Measurements from ENCODE around the gene HIVEP2. TPM values are rescaled to one million over a fixed set of nuclear protein-coding genes. Genes with fewer than 3 reads are reported as not detected.

Gene HIVEP2
- total and polyA plus RNA-seq, 2 of the 4 experiments (the other 2 are of a cell fraction), result 4.3 to 11.3 TPM

GRCh38 chr6:142845143-142845571 lies 99.8 kb downstream of the HIVEP2 start:
- CTCF ChIA-PET, result no interaction called here
- no peak overlapping the region; the same call in 1 of the 2 replicates for H3K4me3 ChIP-seq (ENCODE audit: insufficient read depth, low read depth, low read length)
- dilution Hi-C loops (cut with HindIII; ENCODE audit: low sequenced_read_pairs, unreplicated experiment) (no loop called here), in situ Hi-C loops (cut with MboI; ENCODE audit: low sequenced_read_pairs) (no loop called here), intact Hi-C loops (cut with micrococcal nuclease) (loop anchor here (2.0 to 5.0 kb wide), 2 partner anchors 82 to 100 kb away; partner anchors contain the start of gene HIVEP2)
- H2BK15ac ChIP-seq (ENCODE audit: low read depth, low read length), result peak overlapping the region; percentile 2; the same call in 1 of the 3 replicates
- no peak overlapping the region for H2BK20ac ChIP-seq (ENCODE audit: low read depth, low read length)
- peak overlapping the region; percentile 62; the same call in 1 of the 2 replicates for H3K4ac ChIP-seq (ENCODE audit: low read depth, low read length)
- no peaks in the 10 kb centered on the region for H3K36me3 ChIP-seq (ENCODE audit: control insufficient read depth, insufficient read depth, low read length)
- H2AFZ ChIP-seq (replicated peaks; ENCODE audit: low read length, poor library complexity), result no peak overlapping the region
- H2BK120ac ChIP-seq (ENCODE audit: low read depth, low read length), result peak overlapping the region; percentile 67; the same call in 1 of the 2 replicates
- ATAC-seq (ENCODE audit: low read depth) (no peak), DNase-seq (no peak)
- peak overlapping the region; percentile 12; the same call in 1 of the 2 replicates for H3K9ac ChIP-seq (ENCODE audit: low read depth, low read length)
- peak overlapping the region; percentile 3 to 61; a peak in 3 of 4 replicates for H4K8ac ChIP-seq (ENCODE audit: low read depth in 2 of 2, low read length in 2 of 2)
- H3K27me3 ChIP-seq (ENCODE audit: control insufficient read depth, insufficient read depth, low read length), result no peaks in the 10 kb centered on the region
- peaks cover 5% of the 10 kb centered on the region for H3K9me1 ChIP-seq (ENCODE audit: insufficient read depth, low read length)
- peak overlapping the region; percentile 20; the same call in 1 of the 2 replicates for H3K14ac ChIP-seq (replicated peaks; ENCODE audit: low read depth, low read length)
- peak overlapping the region; percentile 81 for H3K4me2 ChIP-seq (ENCODE audit: low read depth, low read length)
- H2AK9ac ChIP-seq (replicated peaks; ENCODE audit: low read depth, low read length, poor library complexity), result no peak overlapping the region
- peak overlapping the region; percentile 7 for H4K5ac ChIP-seq (ENCODE audit: low read depth, low read length)
- peak overlapping the region; percentile 59; the same call in 1 of the 2 replicates for H4K91ac ChIP-seq (ENCODE audit: insufficient read depth, low read depth, low read length)
- peak overlapping the region; percentile 84 for H2BK5ac ChIP-seq (ENCODE audit: low read depth, low read length, poor library complexity, severe bottlenecking)
- peaks cover 23 to 60% of the 10 kb centered on the region in 2 experiments for H3K79me1 ChIP-seq (ENCODE audit: low read depth in 1 of 2, low read length in 2 of 2)
- H3K4me1 ChIP-seq (ENCODE audit: control insufficient read depth, insufficient read depth, low read length), result peaks cover 20% of the 10 kb centered on the region
- TF ChIP-seq RAD21 (IDR thresholded peaks at IDR 0.05; ENCODE audit: low read length) (0 out of 2 replicates have a peak, but pooled peaks have one; percentile 1), SMC3 (IDR thresholded peaks at IDR 0.05; ENCODE audit: low read depth, low read length) (no peak)
- H3K56ac ChIP-seq (ENCODE audit: extremely low read depth, insufficient read depth, low read length), result peak overlapping the region; percentile 2; the same call in 1 of the 2 replicates
- no peak overlapping the region for H2AK5ac ChIP-seq (ENCODE audit: low read depth, low read length)
- POLR2A ChIA-PET (ENCODE audit: unreplicated experiment), result no interaction called here
- peaks cover 4% of the 10 kb centered on the region; the same call in 1 of the 2 replicates for H4K20me1 ChIP-seq (ENCODE audit: insufficient read depth, low read length)
- H3K9me3 ChIP-seq (ENCODE audit: control insufficient read depth, insufficient read depth, low read length), result no peaks in the 10 kb centered on the region
- H3K27ac ChIP-seq (ENCODE audit: insufficient read depth, low read length), result no peak overlapping the region
- H3K18ac ChIP-seq (ENCODE audit: low read depth, low read length), result peak overlapping the region; percentile 25
- no CpG with 5 or more reads among the region's 2 CpGs for WGBS, 2 experiments (ENCODE audit: extremely low coverage in 2 of 2, insufficient read length in 1 of 2)
- H3K23ac ChIP-seq (ENCODE audit: low read depth, low read length), result peak overlapping the region; percentile 40; the same call in 1 of the 2 replicates
- no TSS peak for BruUV-seq (replicated peaks)
